HG03280 (cell line): ENCODE data around the gene TLR4.

Experiments
- ATAC-seq: cut with Tn5 transposase; IDR thresholded peaks from one replicate; pipeline ENCODE4 v1.9.1; 2021; ENCODE audit warnings: mild to moderate bottlenecking, moderate library complexity; ENCODE audit not compliant: unreplicated experiment

The TLR4 gene

GRCh38 chr9:117709936-117710335, 5.7 kb downstream of the TLR4 start:
- ATAC-seq = no peak

- ATAC-seq = no peak
Measured at GRCh38 chr9:117714282-117714681, 10.1 kb downstream of the TLR4 start.

- ATAC-seq = no peak
Measured at GRCh38 chr9:117715411-117715989, 11.3 kb downstream of the TLR4 start.

- peak; percentile 99 for ATAC-seq
Measured at GRCh38 chr9:117718085-117718484, 13.9 kb downstream of the TLR4 start.

- ATAC-seq = peak; percentile 4
Measured at GRCh38 chr9:117718701-117719100, 14.5 kb downstream of the TLR4 start.

GRCh38 chr9:117719161-117719920, 15.1 kb downstream of the TLR4 start:
- ATAC-seq = no peak

- no peak for ATAC-seq
Measured at GRCh38 chr9:117720066-117720465, 15.9 kb downstream of the TLR4 start.

- ATAC-seq = no peak
Measured at GRCh38 chr9:117720555-117720954, 16.4 kb downstream of the TLR4 start.

- ATAC-seq = no peak
Measured at GRCh38 chr9:117720987-117721386, 16.8 kb downstream of the TLR4 start.

GRCh38 chr9:117722108-117722761, 18.0 kb downstream of the TLR4 start:
- ATAC-seq = no peak

- no peak for ATAC-seq
Measured at GRCh38 chr9:117723986-117724625, 19.9 kb downstream of the TLR4 start.

GRCh38 chr9:117725426-117725887, 21.3 kb downstream of the TLR4 start:
- ATAC-seq = no peak

GRCh38 chr9:117729375-117729774, 25.2 kb downstream of the TLR4 start:
- no peak for ATAC-seq

GRCh38 chr9:117732494-117732893, 28.3 kb downstream of the TLR4 start:
- ATAC-seq = no peak

- no peak for ATAC-seq
Measured at GRCh38 chr9:117733465-117733864, 29.3 kb downstream of the TLR4 start.

- ATAC-seq = no peak
Measured at GRCh38 chr9:117734082-117734481, 29.9 kb downstream of the TLR4 start.

GRCh38 chr9:117734523-117735314, 30.5 kb downstream of the TLR4 start:
- no peak for ATAC-seq

GRCh38 chr9:117737721-117738226, 33.6 kb downstream of the TLR4 start:
- no peak for ATAC-seq

GRCh38 chr9:117739206-117739605, 35.0 kb downstream of the TLR4 start:
- ATAC-seq = no peak

GRCh38 chr9:117739624-117740347, 35.6 kb downstream of the TLR4 start:
- ATAC-seq = no peak
